Stimulated activated CD8-positive, alpha-beta memory T cell treated with anti-CD3 and anti-CD28 coated beads, Interleukin-4, amount 100 ng/mL, for 1 hour (primary cell): ENCODE data around the gene NOL11.
"Not testable (repeated sequence)": the region's sequence is repeated elsewhere in the genome, so short reads cannot be mapped to it uniquely, and the experiment has no call there.

Source experiments
- DNase-seq, 2 donors: peaks; one replicate each; pipeline ENCODE4 v3.0.0-alpha.2; 2020; ENCODE audit warnings: low read depth in 2 of 2, low spot score in 1 of 2

Gene NOL11

DNA sequence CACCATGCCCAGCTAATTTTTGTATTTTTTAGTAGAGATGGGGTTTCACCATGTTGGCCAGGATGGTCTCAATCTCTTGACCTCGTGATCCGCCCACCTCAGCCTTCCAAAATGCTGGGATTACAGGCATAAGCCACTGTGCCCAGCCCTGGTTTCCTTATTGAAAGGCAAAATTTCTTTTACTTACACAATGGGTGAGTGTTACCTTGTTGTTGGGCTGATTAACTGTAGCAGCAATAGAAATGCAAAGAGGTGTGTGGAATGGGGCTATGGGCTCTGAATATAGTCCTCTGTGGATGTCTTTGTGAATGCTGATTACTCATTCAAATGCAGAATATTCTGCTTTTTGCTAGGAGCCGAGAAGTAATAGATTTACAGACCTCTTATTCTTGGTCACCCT is 34.4 kb downstream of the NOL11 start:
- not testable (repeated sequence) for DNase-seq

- no peak for DNase-seq
Observed at GRCh38 chr17:67753026-67753425, 35.3 kb downstream of the NOL11 start.

DNA sequence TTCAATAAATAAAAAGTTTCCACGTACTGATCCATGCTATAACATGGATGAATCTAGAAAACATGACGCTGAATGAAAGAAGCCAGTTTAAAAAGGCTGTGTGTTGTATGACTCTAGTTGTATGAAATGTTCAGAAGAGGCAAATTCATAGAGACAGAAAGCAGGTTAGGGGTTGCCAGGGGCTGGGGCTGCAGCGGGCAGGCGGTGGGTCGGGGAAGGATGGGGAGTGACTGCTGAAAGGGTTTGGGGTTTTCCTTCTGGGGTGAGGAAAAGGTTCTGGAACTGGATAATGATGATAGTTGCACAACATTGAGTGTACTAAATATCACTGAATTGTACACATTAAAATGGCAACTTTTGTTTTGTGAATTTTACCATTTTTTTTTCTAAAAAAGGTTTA is 36.3 kb downstream of the NOL11 start:
- no peak for DNase-seq

DNA sequence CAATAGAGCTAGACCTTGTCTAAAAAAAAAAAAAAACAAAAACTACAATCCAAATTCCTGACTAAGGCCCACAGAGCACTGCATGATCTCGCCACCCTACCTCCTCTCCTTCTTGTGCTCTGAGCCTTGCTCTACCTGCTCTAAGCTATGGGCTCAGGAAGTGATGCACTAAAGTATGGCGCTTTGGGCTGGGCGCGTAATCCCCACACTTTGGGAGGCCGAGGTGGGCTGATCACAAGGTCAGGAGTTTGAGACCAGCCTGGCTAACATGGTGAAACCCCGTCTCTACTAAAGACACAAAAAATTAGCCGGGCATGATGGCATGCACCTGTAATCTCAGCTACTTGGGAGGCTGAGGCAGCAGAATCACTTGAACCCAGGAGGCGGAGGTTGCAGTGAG is 37.0 kb downstream of the NOL11 start:
- not testable (repeated sequence) for DNase-seq

GRCh38 chr17:67756766-67757165 is 39.0 kb downstream of the NOL11 start:
- not testable (repeated sequence) for DNase-seq

GRCh38 chr17:67759355-67760171 is 41.8 kb downstream of the NOL11 start:
- DNase-seq = no peak

GRCh38 chr17:67765623-67766022 is 47.9 kb downstream of the NOL11 start:
- DNase-seq = no peak

GRCh38 chr17:67769231-67769630 is 51.5 kb downstream of the NOL11 start:
- DNase-seq = no peak

DNA sequence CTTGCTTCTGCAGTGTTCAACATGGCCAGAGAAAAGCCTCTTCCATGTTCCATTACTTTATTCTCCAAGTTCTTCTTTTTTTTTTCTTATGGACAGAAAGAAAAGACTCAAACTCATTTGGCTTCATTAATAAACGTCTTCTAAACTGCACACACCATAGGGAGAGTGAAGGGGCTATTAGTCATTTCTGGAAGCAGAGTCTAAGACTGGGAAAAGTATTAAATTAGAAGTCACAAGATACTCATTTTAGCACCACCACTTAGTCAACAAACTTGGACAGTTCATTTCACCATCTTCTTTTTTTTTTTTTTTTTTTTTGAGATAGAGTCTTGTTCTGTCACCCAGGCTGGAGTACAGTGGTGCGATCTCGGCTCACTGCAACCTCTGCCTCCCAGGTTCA is 52.8 kb downstream of the NOL11 start:
- no peak for DNase-seq

GRCh38 chr17:67772679-67773078 is 54.9 kb downstream of the NOL11 start:
- DNase-seq = no peak

GRCh38 chr17:67773246-67773645 is 55.5 kb downstream of the NOL11 start:
- no peak for DNase-seq

- no peak for DNase-seq
Observed at GRCh38 chr17:67779098-67779672, 61.4 kb downstream of the NOL11 start.

- no peak for DNase-seq
Observed at GRCh38 chr17:67784364-67785121, 66.8 kb downstream of the NOL11 start.

DNA sequence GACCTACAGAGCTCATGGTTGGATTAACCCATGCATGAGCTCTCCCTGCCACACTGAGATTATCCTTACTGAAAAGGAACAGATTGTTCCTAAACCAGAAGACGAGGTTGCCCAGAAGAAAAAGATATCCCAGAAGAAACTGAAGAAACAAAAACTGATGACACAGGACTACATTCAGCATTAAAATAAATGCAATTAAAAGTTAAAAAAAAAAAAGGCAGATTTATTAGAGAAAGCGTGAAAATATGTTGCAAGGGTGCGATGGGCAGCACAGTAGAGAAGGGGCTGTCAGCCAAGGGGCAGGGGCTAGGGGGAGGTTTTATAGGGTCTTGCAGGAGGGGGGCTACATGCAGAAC is 67.4 kb downstream of the NOL11 start:
- DNase-seq = no peak

GRCh38 chr17:67785504-67785903 is 67.8 kb downstream of the NOL11 start:
- no peak for DNase-seq
